HG03108 (cell line): ENCODE data around the gene TINAGL1.

Source experiments
- ATAC-seq: cut with Tn5 transposase; IDR thresholded peaks from one replicate; pipeline ENCODE4 v1.9.1; 2021; ENCODE audit warnings: moderate library complexity; ENCODE audit not compliant: unreplicated experiment

The TINAGL1 gene

GRCh38 chr1:31626223-31627207, 50.2 kb downstream of the TINAGL1 start:
- ATAC-seq, result no peak

GRCh38 chr1:31627301-31627929, 51.1 kb downstream of the TINAGL1 start:
- ATAC-seq, result no peak

- ATAC-seq, result no peak
Measured at GRCh38 chr1:31627930-31628559, 51.7 kb downstream of the TINAGL1 start.

GRCh38 chr1:31628931-31629556, 52.7 kb downstream of the TINAGL1 start:
- ATAC-seq, result no peak

- no peak for ATAC-seq
Measured at GRCh38 chr1:31632649-31633048, 56.3 kb downstream of the TINAGL1 start.

GRCh38 chr1:31633117-31633516, 56.8 kb downstream of the TINAGL1 start:
- no peak for ATAC-seq
